Measurements from ENCODE around the gene BTBD9. TPM values are rescaled to one million over a fixed set of nuclear protein-coding genes. Genes with fewer than 3 reads are reported as not detected.

The BTBD9 gene
- total and polyA plus RNA-seq, 5 donors = 9.8 to 24.6 (median 23.7) TPM

GRCh38 chr6:38577492-38577891 lies 62.2 kb downstream of the BTBD9 start:
- Histone ChIP-seq H3K9me3 (ENCODE audit: control insufficient read depth, low read length) (no peaks in the 10 kb centered on the region), H3K27me3 (ENCODE audit: control insufficient read depth, insufficient read depth) (no peaks in the 10 kb centered on the region), H3K4me3 (ENCODE audit: low read length) (no peak overlapping the region), H3K27ac (ENCODE audit: low read length) (no peak overlapping the region), H3K4me1 (ENCODE audit: control insufficient read depth, insufficient read depth, low read length) (no peaks in the 10 kb centered on the region)
- DNase-seq (no peak), ATAC-seq (no peak)
- WGBS = 77% methylated on average over 2 of the region's 2 CpGs
- intact Hi-C loops (cut with DNase I) = no loop called here

GRCh38 chr6:38573801-38574395 lies 65.8 kb downstream of the BTBD9 start:
- H3K27ac ChIP-seq (ENCODE audit: low read length) = no peak overlapping the region
- H3K9me3 ChIP-seq (ENCODE audit: control insufficient read depth, low read length) = no peaks in the 10 kb centered on the region
- H3K4me1 ChIP-seq (ENCODE audit: control insufficient read depth, insufficient read depth, low read length) = no peaks in the 10 kb centered on the region
- intact Hi-C loops (cut with DNase I) = no loop called here
- H3K4me3 ChIP-seq (ENCODE audit: low read length) = no peak overlapping the region
- ATAC-seq = no peak
- H3K27me3 ChIP-seq (ENCODE audit: control insufficient read depth, insufficient read depth) = no peaks in the 10 kb centered on the region
- WGBS = 77% methylated on average over 6 of the region's 6 CpGs
- DNase-seq = no peak

GRCh38 chr6:38572186-38572813 lies 67.4 kb downstream of the BTBD9 start:
- Histone ChIP-seq H3K27ac (ENCODE audit: low read length) (no peak overlapping the region), H3K9me3 (ENCODE audit: control insufficient read depth, low read length) (no peaks in the 10 kb centered on the region), H3K4me1 (ENCODE audit: control insufficient read depth, insufficient read depth, low read length) (no peaks in the 10 kb centered on the region), H3K27me3 (ENCODE audit: control insufficient read depth, insufficient read depth) (no peaks in the 10 kb centered on the region), H3K4me3 (ENCODE audit: low read length) (no peak overlapping the region)
- no peak for ATAC-seq
- intact Hi-C loops (cut with DNase I) = no loop called here
- WGBS = 67% methylated on average over 3 of the region's 3 CpGs
- DNase-seq = no peak

GRCh38 chr6:38571721-38572120 lies 68.0 kb downstream of the BTBD9 start:
- Histone ChIP-seq H3K4me3 (ENCODE audit: low read length) (no peak overlapping the region), H3K4me1 (ENCODE audit: control insufficient read depth, insufficient read depth, low read length) (no peaks in the 10 kb centered on the region), H3K9me3 (ENCODE audit: control insufficient read depth, low read length) (no peaks in the 10 kb centered on the region), H3K27ac (ENCODE audit: low read length) (no peak overlapping the region), H3K27me3 (ENCODE audit: control insufficient read depth, insufficient read depth) (no peaks in the 10 kb centered on the region)
- WGBS = 98% methylated on average over 1 of the region's 1 CpG
- intact Hi-C loops (cut with DNase I) = no loop called here
- DNase-seq = no peak
- ATAC-seq = no peak

GRCh38 chr6:38570750-38571149 lies 69.0 kb downstream of the BTBD9 start:
- WGBS = 62% methylated on average over 2 of the region's 2 CpGs
- Histone ChIP-seq H3K27me3 (ENCODE audit: control insufficient read depth, insufficient read depth) (no peaks in the 10 kb centered on the region), H3K27ac (ENCODE audit: low read length) (no peak overlapping the region), H3K9me3 (ENCODE audit: control insufficient read depth, low read length) (no peaks in the 10 kb centered on the region), H3K4me3 (ENCODE audit: low read length) (no peak overlapping the region), H3K4me1 (ENCODE audit: control insufficient read depth, insufficient read depth, low read length) (no peaks in the 10 kb centered on the region)
- DNase-seq (no peak), ATAC-seq (no peak)
- intact Hi-C loops (cut with DNase I) = no loop called here

- no peaks in the 10 kb centered on the region for H3K9me3 ChIP-seq (ENCODE audit: control insufficient read depth, low read length)
- intact Hi-C loops (cut with DNase I) = no loop called here
- H3K27ac ChIP-seq (ENCODE audit: low read length) = no peak overlapping the region
- no peak overlapping the region for H3K4me3 ChIP-seq (ENCODE audit: low read length)
- WGBS = 26% methylated on average over 5 of the region's 5 CpGs
- H3K27me3 ChIP-seq (ENCODE audit: control insufficient read depth, insufficient read depth) = no peaks in the 10 kb centered on the region
- DNase-seq = peak; percentile 80 to 87 (median 84)
- H3K4me1 ChIP-seq (ENCODE audit: control insufficient read depth, insufficient read depth, low read length) = no peaks in the 10 kb centered on the region
- ATAC-seq = peak; percentile 43 to 65
Measured at GRCh38 chr6:38567436-38567835, 72.3 kb downstream of the BTBD9 start.

- intact Hi-C loops (cut with DNase I) = no loop called here
- ATAC-seq (no peak), DNase-seq (no peak)
- Histone ChIP-seq H3K27me3 (ENCODE audit: control insufficient read depth, insufficient read depth) (no peaks in the 10 kb centered on the region), H3K9me3 (ENCODE audit: control insufficient read depth, low read length) (no peaks in the 10 kb centered on the region), H3K4me1 (ENCODE audit: control insufficient read depth, insufficient read depth, low read length) (no peaks in the 10 kb centered on the region), H3K27ac (ENCODE audit: low read length) (no peak overlapping the region), H3K4me3 (ENCODE audit: low read length) (no peak overlapping the region)
- 96% methylated on average over 6 of the region's 6 CpGs for WGBS
Measured at GRCh38 chr6:38566295-38567030, 73.3 kb downstream of the BTBD9 start.

GRCh38 chr6:38564301-38564700 lies 75.4 kb downstream of the BTBD9 start:
- no peaks in the 10 kb centered on the region for H3K4me1 ChIP-seq (ENCODE audit: control insufficient read depth, insufficient read depth, low read length)
- ATAC-seq (no peak), DNase-seq (no peak)
- no peak overlapping the region for H3K4me3 ChIP-seq (ENCODE audit: low read length)
- WGBS = 86% methylated on average over 4 of the region's 4 CpGs
- H3K27ac ChIP-seq (ENCODE audit: low read length) = no peak overlapping the region
- H3K27me3 ChIP-seq (ENCODE audit: control insufficient read depth, insufficient read depth) = no peaks in the 10 kb centered on the region
- H3K9me3 ChIP-seq (ENCODE audit: control insufficient read depth, low read length) = no peaks in the 10 kb centered on the region
- intact Hi-C loops (cut with DNase I) = no loop called here

- Histone ChIP-seq H3K9me3 (ENCODE audit: control insufficient read depth, low read length) (no peaks in the 10 kb centered on the region), H3K4me1 (ENCODE audit: control insufficient read depth, insufficient read depth, low read length) (no peaks in the 10 kb centered on the region), H3K27me3 (ENCODE audit: control insufficient read depth, insufficient read depth) (no peaks in the 10 kb centered on the region), H3K4me3 (ENCODE audit: low read length) (no peak overlapping the region), H3K27ac (ENCODE audit: low read length) (no peak overlapping the region)
- intact Hi-C loops (cut with DNase I) = no loop called here
- no peak for ATAC-seq
- DNase-seq = no peak
- 75% methylated on average over 3 of the region's 3 CpGs for WGBS
Measured at GRCh38 chr6:38555606-38556005, 84.1 kb downstream of the BTBD9 start.

GRCh38 chr6:38554700-38555413 lies 84.9 kb downstream of the BTBD9 start:
- intact Hi-C loops (cut with DNase I) = no loop called here
- H3K4me1 ChIP-seq (ENCODE audit: control insufficient read depth, insufficient read depth, low read length) = no peaks in the 10 kb centered on the region
- H3K27ac ChIP-seq (ENCODE audit: low read length) = no peak overlapping the region
- WGBS = 77% methylated on average over 4 of the region's 4 CpGs
- DNase-seq (no peak), ATAC-seq (no peak)
- H3K27me3 ChIP-seq (ENCODE audit: control insufficient read depth, insufficient read depth) = no peaks in the 10 kb centered on the region
- H3K9me3 ChIP-seq (ENCODE audit: control insufficient read depth, low read length) = no peaks in the 10 kb centered on the region
- H3K4me3 ChIP-seq (ENCODE audit: low read length) = no peak overlapping the region

GRCh38 chr6:38554014-38554413 lies 85.7 kb downstream of the BTBD9 start:
- Histone ChIP-seq H3K4me3 (ENCODE audit: low read length) (no peak overlapping the region), H3K27me3 (ENCODE audit: control insufficient read depth, insufficient read depth) (no peaks in the 10 kb centered on the region), H3K27ac (ENCODE audit: low read length) (no peak overlapping the region), H3K9me3 (ENCODE audit: control insufficient read depth, low read length) (no peaks in the 10 kb centered on the region), H3K4me1 (ENCODE audit: control insufficient read depth, insufficient read depth, low read length) (peaks cover 2% of the 10 kb centered on the region)
- intact Hi-C loops (cut with DNase I) = no loop called here
- DNase-seq = no peak
- ATAC-seq = no peak
